IgD-negative memory B cell (primary cell): ENCODE data around the gene ACYP1. TPM values are rescaled to one million over a fixed set of nuclear protein-coding genes. Genes with fewer than 3 reads are reported as not detected.
"Not testable (repeated sequence)": the region's sequence is repeated elsewhere in the genome, so short reads cannot be mapped to it uniquely, and the experiment has no call there.

Experiments
- H3K27ac Mint-ChIP-seq, 3 donors: one replicate each; pipeline ENCODE4 v1.8.0; 2020 to 2022; ENCODE audit warnings: mild to moderate bottlenecking in 3 of 3, mixed read lengths in 3 of 3, moderate library complexity in 1 of 3
- H3K27me3 Mint-ChIP-seq: one replicate; pipeline ENCODE4 v1.8.0; 2021; ENCODE audit warnings: mixed read lengths
- H3K36me3 Mint-ChIP-seq: one replicate; pipeline ENCODE4 v1.8.0; 2020; ENCODE audit warnings: mild to moderate bottlenecking, mixed read lengths
- H3K4me1 Mint-ChIP-seq, 3 donors: one replicate each; pipeline ENCODE4 v1.8.0; 2020 to 2022; ENCODE audit warnings: mixed read lengths in 3 of 3, mild to moderate bottlenecking in 1 of 3
- H3K4me3 Mint-ChIP-seq, 4 donors: one replicate each; pipeline ENCODE4 v1.8.0; 2020 to 2022; ENCODE audit warnings: mild to moderate bottlenecking in 4 of 4, mixed read lengths in 4 of 4, moderate library complexity in 3 of 4
- H3K9me3 Mint-ChIP-seq, 3 donors: one replicate each; pipeline ENCODE4 v1.8.0; 2020 to 2021; ENCODE audit warnings: mixed read lengths in 3 of 3, mild to moderate bottlenecking in 1 of 3
- polyA plus RNA-seq: library from polyadenylated mRNA; unstranded; fragments of 300-500 nt; fragmentation: Illumina TruSeq; gene quantifications from one replicate; pipeline ENCODE4 v1.2.3, GENCODE V29; 2021

ACYP1 gene
- polyA plus RNA-seq, 1 donor from 2014 or later = 15.2 TPM

DNA sequence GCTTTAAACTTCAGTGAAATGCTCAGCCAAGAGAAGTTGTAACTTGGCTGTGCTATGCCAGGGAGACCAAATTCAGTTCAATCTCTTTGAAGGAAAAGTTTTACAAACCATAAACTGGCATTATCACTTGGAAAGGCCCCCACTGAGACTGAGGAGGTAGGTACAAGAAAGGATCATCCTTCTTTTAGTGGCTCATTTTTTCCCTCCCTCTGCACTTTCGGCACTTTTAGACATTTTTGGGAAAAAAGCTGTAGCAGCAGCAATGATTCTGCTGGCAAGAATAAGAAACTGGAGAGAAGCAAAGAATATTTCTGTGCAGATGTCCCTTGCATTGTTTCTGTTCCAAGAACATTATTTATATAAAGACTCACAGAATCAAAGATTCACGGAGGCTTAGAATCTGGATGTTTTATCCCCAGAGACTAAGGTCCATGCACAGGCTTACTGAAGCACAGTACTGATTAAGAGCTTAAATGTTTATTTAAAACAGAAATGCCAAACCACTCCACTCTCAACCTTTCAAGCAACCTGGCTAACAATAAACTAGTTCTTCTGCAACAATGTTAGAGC, 17.9 kb upstream of the ACYP1 start:
- Mint-ChIP-seq H3K27ac (no peak overlapping the region), H3K4me3 (no peak overlapping the region), H3K4me1 (no peaks in the 10 kb centered on the region), H3K9me3 (no peaks in the 10 kb centered on the region), H3K27me3 (no peaks in the 10 kb centered on the region), H3K36me3 (peaks cover 3% of the 10 kb centered on the region)

- H3K4me1 Mint-ChIP-seq = peaks cover 0 to 2% (median 0%) of the 10 kb centered on the region in 3 donors
- no peaks in the 10 kb centered on the region for H3K27me3 Mint-ChIP-seq
- no peaks in the 10 kb centered on the region for H3K9me3 Mint-ChIP-seq
- H3K36me3 Mint-ChIP-seq = no peaks in the 10 kb centered on the region
- no peak overlapping the region for H3K27ac Mint-ChIP-seq
- no peak overlapping the region for H3K4me3 Mint-ChIP-seq
Measured at GRCh38 chr14:75079521-75079920, 15.7 kb upstream of the ACYP1 start.

DNA sequence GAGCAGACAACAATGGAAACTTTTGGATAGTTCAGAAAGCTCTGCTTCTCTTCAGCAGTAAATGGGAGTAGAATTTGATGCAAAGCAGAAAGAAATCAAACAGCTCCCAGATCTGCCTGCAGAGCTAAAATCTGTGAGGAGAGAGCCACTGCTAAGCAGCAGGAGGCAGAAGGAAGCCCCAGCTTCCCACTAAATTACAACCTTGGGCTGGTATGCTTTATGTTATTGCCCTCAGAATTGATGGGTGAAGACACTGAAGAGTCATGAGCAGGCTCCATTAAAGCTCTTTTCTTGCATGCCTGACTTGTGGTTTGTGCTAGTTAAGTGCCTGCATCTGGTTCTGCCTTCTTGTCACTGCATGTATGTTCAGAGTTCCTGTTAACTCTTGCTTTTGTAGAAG, 14.0 kb upstream of the ACYP1 start:
- H3K27me3 Mint-ChIP-seq = no peaks in the 10 kb centered on the region
- H3K27ac Mint-ChIP-seq = no peak overlapping the region
- peaks cover 0 to 2% (median 0%) of the 10 kb centered on the region in 3 donors for H3K4me1 Mint-ChIP-seq
- H3K9me3 Mint-ChIP-seq = no peaks in the 10 kb centered on the region
- no peaks in the 10 kb centered on the region for H3K36me3 Mint-ChIP-seq
- H3K4me3 Mint-ChIP-seq = no peak overlapping the region

GRCh38 chr14:75070383-75070782, 6.6 kb upstream of the ACYP1 start:
- H3K27ac Mint-ChIP-seq = no peak overlapping the region
- peaks cover 0 to 6% (median 2%) of the 10 kb centered on the region in 3 donors for H3K4me1 Mint-ChIP-seq
- no peaks in the 10 kb centered on the region for H3K9me3 Mint-ChIP-seq
- H3K36me3 Mint-ChIP-seq = no peaks in the 10 kb centered on the region
- H3K4me3 Mint-ChIP-seq = peak overlapping the region in 2 of 4 donors; percentile 59 to 77
- H3K27me3 Mint-ChIP-seq = no peaks in the 10 kb centered on the region

DNA sequence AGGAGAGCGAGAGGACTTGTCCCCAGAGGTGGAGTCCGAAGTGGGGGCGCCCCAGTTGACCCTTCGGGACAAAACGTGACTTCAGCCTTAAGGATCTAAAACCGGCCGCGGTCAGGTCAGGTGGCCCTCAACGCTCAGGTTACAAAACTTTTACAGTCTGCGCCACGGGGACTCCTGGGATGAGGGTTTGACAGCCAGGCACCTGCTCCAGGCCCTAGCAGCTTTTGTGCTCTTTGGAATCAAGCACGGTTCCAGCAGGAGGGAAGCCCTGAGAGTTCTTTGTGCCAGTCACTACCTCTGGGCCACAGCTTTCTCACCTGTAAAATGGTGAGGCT, 6.0 kb upstream of the ACYP1 start:
- Mint-ChIP-seq H3K4me1 (peaks cover 0 to 6% (median 2%) of the 10 kb centered on the region in 3 donors), H3K36me3 (no peaks in the 10 kb centered on the region), H3K27me3 (no peaks in the 10 kb centered on the region), H3K9me3 (no peaks in the 10 kb centered on the region), H3K27ac (peak overlapping the region in 2 of 3 donors; percentile 10 to 89), H3K4me3 (peak overlapping the region in 1 of 4 donors; percentile 77)

DNA sequence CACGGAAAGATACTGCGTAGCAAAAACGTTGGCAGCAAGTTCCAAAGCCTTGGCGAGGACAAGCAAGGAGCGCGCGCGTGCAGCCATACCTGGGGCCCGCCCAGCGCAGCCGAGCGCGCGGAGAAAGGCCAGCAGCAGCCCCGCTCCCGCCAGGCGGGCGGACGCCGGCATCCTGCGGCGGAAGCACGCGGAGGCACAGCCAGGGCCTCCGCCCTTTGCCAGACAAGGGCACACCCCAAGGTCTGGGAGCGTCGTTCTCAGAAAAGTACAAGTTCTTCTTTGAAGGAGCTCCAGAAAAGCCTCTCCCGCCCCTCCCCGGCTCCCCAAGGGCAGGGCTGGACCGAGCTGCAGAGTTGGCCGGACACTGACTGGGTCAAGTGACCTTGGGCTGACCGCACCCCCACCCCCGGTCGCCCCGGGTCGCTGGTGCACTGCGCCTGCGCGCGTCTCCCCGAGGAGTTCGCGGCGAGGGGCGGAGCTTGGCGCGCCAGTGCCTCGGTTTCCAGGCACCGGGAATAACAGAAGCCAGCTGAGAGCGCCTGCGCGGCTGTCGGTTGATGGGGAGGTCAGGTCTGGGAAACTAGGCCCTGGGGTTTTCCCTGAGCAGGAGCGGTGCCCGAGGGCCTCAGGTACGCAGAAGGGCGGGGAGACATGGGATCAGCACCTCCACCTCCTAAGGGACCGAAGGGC, 5.4 kb upstream of the ACYP1 start, which contains the start of gene ZC2HC1C:
ZC2HC1C (plus strand) TSS at position 521 of the 690 bp plus-strand sequence. CDS start 933 bp downstream, outside the sequence.
- H3K27ac Mint-ChIP-seq = peak within 1 kb of the TSS in 2 of 3 donors; percentile 10 to 89
- H3K9me3 Mint-ChIP-seq = no peaks in the 10 kb centered on the region
- H3K36me3 Mint-ChIP-seq = no peaks in the 10 kb centered on the region
- peaks cover 1 to 7% (median 5%) of the 10 kb centered on the region in 3 donors for H3K4me1 Mint-ChIP-seq
- H3K4me3 Mint-ChIP-seq = peak within 1 kb of the TSS in 2 of 4 donors; percentile 59 to 77
- H3K27me3 Mint-ChIP-seq = no peaks in the 10 kb centered on the region

GRCh38 chr14:75068294-75069120, 4.7 kb upstream of the ACYP1 start:
- Mint-ChIP-seq H3K27ac (peak overlapping the region in 1 of 3 donors; percentile 73), H3K9me3 (no peaks in the 10 kb centered on the region), H3K4me3 (no peak overlapping the region), H3K4me1 (peaks cover 9 to 12% (median 11%) of the 10 kb centered on the region in 3 donors), H3K36me3 (no peaks in the 10 kb centered on the region), H3K27me3 (no peaks in the 10 kb centered on the region)

DNA sequence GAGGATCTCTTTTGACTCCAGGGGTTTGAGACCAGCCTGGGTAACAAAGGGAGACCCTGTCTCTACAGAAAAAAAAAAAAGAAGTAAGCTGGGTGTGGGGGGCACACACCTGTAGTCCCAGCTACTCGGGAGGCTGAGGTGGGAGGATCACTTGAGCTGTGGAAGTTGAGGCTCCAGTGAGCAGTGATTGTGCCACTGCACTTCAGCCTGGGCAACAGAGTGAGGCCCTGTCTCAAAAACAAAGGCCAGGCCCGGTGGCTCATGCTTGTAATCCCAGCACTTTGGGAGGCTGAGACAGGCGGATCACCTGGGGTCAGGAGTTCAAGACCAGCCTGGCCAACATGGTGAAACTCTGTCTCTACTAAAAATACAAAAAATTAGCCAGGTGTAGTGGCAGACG, 3.9 kb upstream of the ACYP1 start:
- H3K9me3 Mint-ChIP-seq, H3K27me3 Mint-ChIP-seq, H3K4me3 Mint-ChIP-seq, H3K36me3 Mint-ChIP-seq, H3K27ac Mint-ChIP-seq: not testable (repeated sequence)
- H3K4me1 Mint-ChIP-seq = peaks cover 13 to 18% (median 17%) of the 10 kb centered on the region in 3 donors

- Mint-ChIP-seq H3K27ac (no peak overlapping the region), H3K27me3 (no peaks in the 10 kb centered on the region), H3K9me3 (no peaks in the 10 kb centered on the region), H3K4me1 (peaks cover 13 to 17% (median 15%) of the 10 kb centered on the region in 3 donors), H3K4me3 (no peak overlapping the region), H3K36me3 (no peaks in the 10 kb centered on the region)
Measured at GRCh38 chr14:75067212-75067611, 3.4 kb upstream of the ACYP1 start.

DNA sequence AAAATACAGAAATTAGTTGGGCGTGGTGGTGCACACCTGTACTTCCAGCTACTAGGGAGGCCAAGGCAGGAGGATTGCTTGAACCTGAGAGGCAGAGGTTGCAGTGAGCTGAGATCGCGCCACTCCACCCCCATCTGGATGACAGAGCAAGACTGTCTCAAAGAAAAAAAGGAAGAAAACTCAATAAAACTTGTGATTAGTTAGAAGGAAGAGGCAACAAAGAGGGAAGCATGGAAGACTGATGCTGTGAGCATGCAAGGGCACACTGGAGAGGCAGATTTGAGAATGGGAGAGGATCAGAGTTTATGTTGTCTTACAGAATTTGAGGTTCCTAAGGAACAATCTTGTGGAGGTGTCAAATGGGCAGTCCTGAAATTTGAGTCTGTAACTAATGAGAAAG, 2.9 kb upstream of the ACYP1 start:
- Mint-ChIP-seq H3K27me3 (no peaks in the 10 kb centered on the region), H3K36me3 (no peaks in the 10 kb centered on the region), H3K9me3 (no peaks in the 10 kb centered on the region), H3K27ac (no peak overlapping the region), H3K4me3 (no peak overlapping the region), H3K4me1 (peaks cover 13 to 17% (median 15%) of the 10 kb centered on the region in 3 donors)

GRCh38 chr14:75064205-75064567, 362 bp upstream of the ACYP1 start:
- H3K4me3 Mint-ChIP-seq = peak overlapping the region; percentile 98 to 100 (median 99)
- H3K4me1 Mint-ChIP-seq = peaks cover 13 to 18% (median 15%) of the 10 kb centered on the region in 3 donors
- H3K9me3 Mint-ChIP-seq = no peaks in the 10 kb centered on the region
- no peaks in the 10 kb centered on the region for H3K36me3 Mint-ChIP-seq
- H3K27ac Mint-ChIP-seq = peak overlapping the region; percentile 43 to 95 (median 94)
- H3K27me3 Mint-ChIP-seq = no peaks in the 10 kb centered on the region

GRCh38 chr14:75063013-75063412, 811 bp downstream of the ACYP1 start:
- H3K36me3 Mint-ChIP-seq = no peaks in the 10 kb centered on the region
- H3K27me3 Mint-ChIP-seq = no peaks in the 10 kb centered on the region
- no peaks in the 10 kb centered on the region for H3K9me3 Mint-ChIP-seq
- peak overlapping the region; percentile 62 to 95 (median 94) for H3K27ac Mint-ChIP-seq
- peaks cover 13 to 18% (median 15%) of the 10 kb centered on the region in 3 donors for H3K4me1 Mint-ChIP-seq
- H3K4me3 Mint-ChIP-seq = peak overlapping the region; percentile 98 to 100 (median 99)

GRCh38 chr14:75060420-75060819, 3.4 kb downstream of the ACYP1 start:
- Mint-ChIP-seq H3K4me1 (peaks cover 15 to 18% (median 16%) of the 10 kb centered on the region in 3 donors), H3K27ac (no peak overlapping the region), H3K27me3 (no peaks in the 10 kb centered on the region), H3K36me3 (peaks cover 1% of the 10 kb centered on the region), H3K4me3 (no peak overlapping the region), H3K9me3 (no peaks in the 10 kb centered on the region)

DNA sequence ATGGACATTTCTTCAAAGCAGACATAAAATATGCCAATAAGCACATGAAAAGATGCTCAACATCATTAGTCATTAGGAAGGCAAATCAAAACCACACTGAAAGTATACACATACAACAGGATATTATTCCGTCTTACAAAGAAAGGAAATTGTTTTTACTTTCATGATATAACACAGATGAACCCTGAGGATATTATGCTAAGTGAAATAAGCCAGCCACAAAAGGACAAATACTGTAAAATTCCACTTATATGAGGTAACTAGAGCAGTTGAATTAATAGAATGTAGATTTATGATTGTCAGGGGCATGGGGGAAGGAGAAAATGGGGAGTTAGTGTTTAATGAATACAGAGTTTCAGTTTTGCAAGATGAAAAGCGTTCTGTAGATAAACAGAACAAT, 4.2 kb downstream of the ACYP1 start:
- no peaks in the 10 kb centered on the region for H3K27me3 Mint-ChIP-seq
- H3K9me3 Mint-ChIP-seq = no peaks in the 10 kb centered on the region
- peaks cover 2% of the 10 kb centered on the region for H3K36me3 Mint-ChIP-seq
- H3K4me1 Mint-ChIP-seq = peaks cover 14 to 18% (median 15%) of the 10 kb centered on the region in 3 donors
- peak overlapping the region in 1 of 4 donors; percentile 78 for H3K4me3 Mint-ChIP-seq
- peak overlapping the region in 1 of 3 donors; percentile 29 for H3K27ac Mint-ChIP-seq

- H3K9me3 Mint-ChIP-seq = no peaks in the 10 kb centered on the region
- H3K27ac Mint-ChIP-seq = no peak overlapping the region
- no peaks in the 10 kb centered on the region for H3K27me3 Mint-ChIP-seq
- peaks cover 12 to 18% (median 17%) of the 10 kb centered on the region in 3 donors for H3K4me1 Mint-ChIP-seq
- peaks cover 2% of the 10 kb centered on the region for H3K36me3 Mint-ChIP-seq
- peak overlapping the region in 1 of 4 donors; percentile 36 for H3K4me3 Mint-ChIP-seq
Measured at GRCh38 chr14:75054421-75054820, 9.4 kb downstream of the ACYP1 start.
